SK-N-SH (cell line): ENCODE measurements around the gene ACTN3. TPM values are rescaled to one million over a fixed set of nuclear protein-coding genes. Genes with fewer than 3 reads are reported as not detected.

Source experiments
- CTCF ChIA-PET: fragments of 300-600, 350-600 bp; formaldehyde crosslinking; extraction: SDS; loops from one replicate; lab custom pipeline; 2021; lab: Yijun Ruan, JAX
- POLR2A ChIA-PET: fragments of 350-600 bp; sonication (Branson Sonifier 250); formaldehyde crosslinking; extraction: SDS; loops from one replicate; lab custom pipeline; 2020; ENCODE audit warnings: antibody characterized with exemption, inconsistent platforms; lab: Yijun Ruan, JAX
- DNase-seq: peaks from one replicate; pipeline ENCODE4 v3.0.0; 2012
- H2AFZ ChIP-seq: fragments of 200-600 bp; sonication (generic); 2 replicates; pipeline ENCODE4 v1.8.1; 2016; ENCODE audit warnings: antibody characterized with exemption, mild to moderate bottlenecking, low read depth
- H3F3A ChIP-seq: fragments of 200-600 bp; sonication (generic); replicated peaks from 2 replicates; pipeline ENCODE3; 2016; ENCODE audit warnings: antibody characterized with exemption, mild to moderate bottlenecking; ENCODE audit not compliant: insufficient read depth
- H3K27ac ChIP-seq, 2 experiments: fragments of 200-500 bp in 1 of 2; fragments of 200-600 bp in 1 of 2; sonication (Bioruptor generic) in 1 of 2; sonication (generic), shearing (Covaris generic) in 1 of 2; 2 replicates each; pipeline versions ENCODE4 v1.5.1 to v1.6.1; 2014 to 2016; ENCODE audit warnings: low read depth in 2 of 2, inconsistent platforms in 1 of 2, low read length in 1 of 2, mild to moderate bottlenecking in 1 of 2, mixed read lengths in 1 of 2
- H3K27me3 ChIP-seq: fragments of 200-600 bp; sonication (generic), shearing (Covaris generic); 2 replicates; pipeline ENCODE4 v1.6.1; 2016; ENCODE audit warnings: mixed run types; ENCODE audit not compliant: insufficient read depth
- H3K36me3 ChIP-seq, 2 experiments: fragments of 200-500 bp in 1 of 2; fragments of 200-600 bp in 1 of 2; sonication (Bioruptor generic) in 1 of 2; sonication (generic) in 1 of 2; replicated peaks in 1 of 2; 2 replicates each; pipeline versions ENCODE3 to v1.5.1; 2014 to 2016; ENCODE audit warnings: low read length in 1 of 2, mild to moderate bottlenecking in 1 of 2; ENCODE audit not compliant: insufficient read depth in 2 of 2, control insufficient read depth in 1 of 2
- H3K4me1 ChIP-seq, 2 experiments: fragments of 200-500 bp in 1 of 2; fragments of 200-600 bp in 1 of 2; sonication (Bioruptor generic) in 1 of 2; sonication (generic), shearing (Covaris generic) in 1 of 2; 2 replicates each; pipeline versions ENCODE4 v1.5.1 to v1.6.1; 2014 to 2016; ENCODE audit warnings: low read depth in 1 of 2, low read length in 1 of 2, mixed run types in 1 of 2; ENCODE audit not compliant: insufficient read depth in 2 of 2, control insufficient read depth in 1 of 2
- H3K4me2 ChIP-seq: fragments of 200-600 bp; sonication (generic), shearing (Covaris generic); 2 replicates; pipeline ENCODE4 v1.6.1; 2017; ENCODE audit warnings: mixed run types
- H3K4me3 ChIP-seq, 2 experiments: fragments of 200-500 bp in 1 of 2; fragments of 200-600 bp in 1 of 2; sonication (Bioruptor generic) in 1 of 2; sonication (generic), shearing (Covaris generic) in 1 of 2; 2 replicates each; pipeline versions ENCODE4 v1.5.1 to v1.8.1; 2014 to 2016; ENCODE audit warnings: low read depth in 2 of 2, inconsistent platforms in 1 of 2, low read length in 1 of 2, mild to moderate bottlenecking in 1 of 2, mixed read lengths in 1 of 2, moderate library complexity in 1 of 2
- H3K79me2 ChIP-seq: fragments of 200-600 bp; sonication (generic); 2 replicates; pipeline ENCODE4 v1.8.1; 2017; ENCODE audit warnings: mild to moderate bottlenecking; ENCODE audit not compliant: insufficient read depth
- H3K9ac ChIP-seq: fragments of 200-600 bp; sonication (generic); 2 replicates; pipeline ENCODE4 v1.6.1; 2017; ENCODE audit warnings: mixed run types
- H3K9me2 ChIP-seq: fragments of 200-600 bp; sonication (generic); 2 replicates; pipeline ENCODE4 v1.6.1; 2017; ENCODE audit warnings: mixed run types
- H3K9me3 ChIP-seq: fragments of 200-600 bp; sonication (generic); 2 replicates; pipeline ENCODE4 v1.6.1; 2017; ENCODE audit warnings: mixed run types, mild to moderate bottlenecking, moderate library complexity
- H4K20me1 ChIP-seq: fragments of 200-600 bp; sonication (generic); 2 replicates; pipeline ENCODE4 v1.6.1; 2017; ENCODE audit warnings: mild to moderate bottlenecking, mixed run types; ENCODE audit not compliant: insufficient read depth
- CTCF ChIP-seq: fragments of 200-600 bp; sonication (generic); IDR thresholded peaks from 2 replicates; pipeline ENCODE4 v1.6.1; 2017; ENCODE audit warnings: antibody characterized with exemption, mild to moderate bottlenecking, moderate library complexity
- GABPA ChIP-seq: IDR thresholded peaks from 2 replicates; pipeline ENCODE4 v1.4.0; 2012; ENCODE audit warnings: low read depth, mild to moderate bottlenecking
- MEF2A ChIP-seq: IDR thresholded peaks from 2 replicates; pipeline ENCODE4 v1.4.0; 2012; ENCODE audit warnings: low read depth, borderline replicate concordance
- NFIC ChIP-seq: IDR thresholded peaks from 2 replicates; pipeline ENCODE4 v1.4.0; 2012; ENCODE audit warnings: borderline replicate concordance
- NRF1 ChIP-seq: IDR thresholded peaks from 2 replicates; pipeline ENCODE4 v1.6.1; 2012; ENCODE audit warnings: low read depth, mild to moderate bottlenecking, low read length
- PBX3 ChIP-seq: IDR thresholded peaks from 2 replicates; pipeline ENCODE4; 2012
- POLR2AphosphoS5 ChIP-seq: IDR thresholded peaks from 2 replicates; pipeline ENCODE4 v1.6.1; 2012; ENCODE audit warnings: low read depth, low read length
- RAD21 ChIP-seq: IDR thresholded peaks from 2 replicates; pipeline ENCODE4 v1.6.1; 2012; ENCODE audit warnings: mild to moderate bottlenecking, low read length
- RCOR1 ChIP-seq: fragments of 150-350 bp; IDR thresholded peaks from 2 replicates; pipeline ENCODE4 v1.6.1; 2017; ENCODE audit warnings: antibody characterized with exemption, low read length
- SIN3A ChIP-seq: IDR thresholded peaks from 2 replicates; pipeline ENCODE4 v1.6.1; 2012; ENCODE audit warnings: low read depth, mild to moderate bottlenecking, low read length, moderate library complexity, borderline replicate concordance
- TEAD4 ChIP-seq: IDR thresholded peaks from 2 replicates; pipeline ENCODE4 v1.4.0; 2012; ENCODE audit warnings: mild to moderate bottlenecking, borderline replicate concordance; ENCODE audit not compliant: insufficient read depth
- USF1 ChIP-seq: IDR thresholded peaks from 2 replicates; pipeline ENCODE4 v1.4.0; 2012; ENCODE audit warnings: low read depth, borderline replicate concordance
- ZBTB33 ChIP-seq: IDR thresholded peaks from 2 replicates; pipeline ENCODE4 v1.4.0; 2012; ENCODE audit warnings: low read depth, borderline replicate concordance
- WGBS: methylation state at CpG from one replicate; pipeline ENCODE4 v1.1.6; 2017; ENCODE audit warnings: low lambda C conversion rate; 5-methylcytosine and 5-hydroxymethylcytosine counted together
- polyA plus RNA-seq, 3 experiments: library from polyadenylated mRNA; depleted of rRNA; stranded (reverse); fragments of >200 nt; gene quantifications; 2 replicates each; pipeline ENCODE4 v1.2.3, GENCODE V29; 2012

The ACTN3 gene
- polyA plus RNA-seq, 1 of the 3 experiments (the other 2 are of a cell fraction): 0.02 TPM

GRCh38 chr11:66497206-66497605, 49.5 kb upstream of the ACTN3 start:
- no peak overlapping the region for H3K27ac ChIP-seq
- no peaks in the 10 kb centered on the region for H4K20me1 ChIP-seq
- no peak overlapping the region for H3K4me3 ChIP-seq
- H3K9me2 ChIP-seq: no peaks in the 10 kb centered on the region
- ChIA-PET POLR2A (no interaction called here), CTCF (no interaction called here)
- H3K36me3 ChIP-seq: peaks cover 4 to 30% of the 10 kb centered on the region in 2 experiments
- no peaks in the 10 kb centered on the region for H3K79me2 ChIP-seq
- no peaks in the 10 kb centered on the region for H3K27me3 ChIP-seq
- no peak overlapping the region for H3K9ac ChIP-seq
- no peak overlapping the region for H3K4me2 ChIP-seq
- no peak for DNase-seq
- no peaks in the 10 kb centered on the region for H3K4me1 ChIP-seq
- 92% methylated on average over 11 of the region's 16 CpGs for WGBS
- no peak for TF ChIP-seq NRF1
- TF ChIP-seq RAD21: no peak
- TF ChIP-seq MEF2A: no peak
- no peak for TF ChIP-seq POLR2AphosphoS5
- no peak for TF ChIP-seq PBX3
- TF ChIP-seq USF1: no peak
- TF ChIP-seq GABPA: no peak
- TF ChIP-seq CTCF: no peak
- TF ChIP-seq TEAD4: no peak
- no peak for TF ChIP-seq ZBTB33
- no peaks in the 10 kb centered on the region for H3K9me3 ChIP-seq
- no peaks in the 10 kb centered on the region for H3F3A ChIP-seq
- no peak overlapping the region for H2AFZ ChIP-seq

- no peak overlapping the region for H3K4me3 ChIP-seq
- POLR2A ChIA-PET: no interaction called here
- no peak overlapping the region for H3K9ac ChIP-seq
- CTCF ChIA-PET: no interaction called here
- no peak overlapping the region for H3K27ac ChIP-seq
- 95% methylated on average over 5 of the region's 5 CpGs for WGBS
- no peaks in the 10 kb centered on the region for H3K79me2 ChIP-seq
- no peaks in the 10 kb centered on the region for H3K9me3 ChIP-seq
- H3K27me3 ChIP-seq: no peaks in the 10 kb centered on the region
- H3K9me2 ChIP-seq: no peaks in the 10 kb centered on the region
- no peaks in the 10 kb centered on the region for H3F3A ChIP-seq
- TF ChIP-seq RAD21: no peak
- TF ChIP-seq ZBTB33: no peak
- TF ChIP-seq NRF1: no peak
- TF ChIP-seq SIN3A: no peak
- TF ChIP-seq GABPA: no peak
- TF ChIP-seq NFIC: no peak
- no peak for TF ChIP-seq MEF2A
- TF ChIP-seq RCOR1: no peak
- no peak for TF ChIP-seq USF1
- H2AFZ ChIP-seq: no peak overlapping the region
- no peak overlapping the region for H3K4me2 ChIP-seq
- no peaks in the 10 kb centered on the region for H3K4me1 ChIP-seq
- peaks cover 9 to 18% of the 10 kb centered on the region in 2 experiments for H3K36me3 ChIP-seq
- DNase-seq: no peak
- no peaks in the 10 kb centered on the region for H4K20me1 ChIP-seq
Measured at GRCh38 chr11:66498506-66498905, 48.2 kb upstream of the ACTN3 start.
